Psoas muscle (tissue), 8 donors: Measurements from ENCODE around the gene HDDC3. TPM values are rescaled to one million over a fixed set of nuclear protein-coding genes. Genes with fewer than 3 reads are reported as not detected.
"Not testable (repeated sequence)": the region's sequence is repeated elsewhere in the genome, so short reads cannot be mapped to it uniquely, and the experiment has no call there.

Experiments used
- ATAC-seq, 4 donors: fragments of 200-7000 bp; cut with Tn5 transposase; one replicate each; pipeline ENCODE4 v1.9.1; 2020; ENCODE audit warnings: moderate library complexity in 3 of 4, mild to moderate bottlenecking in 2 of 4
- DNase-seq, 2 donors: peaks; one replicate each; pipeline ENCODE4 v3.0.0-alpha.2; 2020
- H3K27ac ChIP-seq: fragments of 200-600 bp; one replicate; pipeline ENCODE4 v1.8.0; 2022
- H3K27me3 ChIP-seq, 3 donors: fragments of 200-600 bp in 1 of 3; one replicate each; pipeline versions ENCODE4 v1.6.1 to v1.8.0; 2013 to 2022; ENCODE audit warnings: low read length in 2 of 3, mild to moderate bottlenecking in 2 of 3, moderate library complexity in 1 of 3; ENCODE audit not compliant: insufficient read depth in 3 of 3
- H3K36me3 ChIP-seq, 2 donors: fragments of 200-600 bp in 1 of 2; one replicate each; pipeline versions ENCODE4 v1.6.1 to v1.8.0; 2013 to 2022; ENCODE audit warnings: low read depth in 1 of 2, mild to moderate bottlenecking in 1 of 2, moderate library complexity in 1 of 2; ENCODE audit not compliant: insufficient read depth in 1 of 2
- H3K4me1 ChIP-seq: fragments of 200-600 bp; one replicate; pipeline ENCODE4 v1.8.0; 2022
- H3K4me3 ChIP-seq: fragments of 200-600 bp; one replicate; pipeline ENCODE4 v1.8.0; 2022; ENCODE audit warnings: mild to moderate bottlenecking
- H3K9me3 ChIP-seq: fragments of 200-600 bp; one replicate; pipeline ENCODE4 v1.8.0; 2022
- CTCF ChIP-seq: fragments of 200-600 bp; IDR thresholded peaks from one replicate; pipeline ENCODE4 v1.8.0; 2022; ENCODE audit warnings: antibody characterized with exemption
- WGBS, 3 donors: extraction: QIAGEN DNeasy Blood & Tissue Kit; methylation state at CpG; one replicate each; pipeline versions ENCODE4 v1.1.6 to v1.1.7; 2013; 5-methylcytosine and 5-hydroxymethylcytosine counted together
- intact Hi-C, 2 donors: fragments of 100-400 bp; cut with DNase I; formaldehyde crosslinking; loops; one replicate each; pipeline versions ENCODE4 v1.11.0 to v1.14.2; 2022
- polyA plus RNA-seq, 3 donors: library from polyadenylated mRNA; stranded (reverse); fragments of 200-250 nt; gene quantifications; one replicate each; pipeline ENCODE4 v1.2.3, GENCODE V29; 2013
- total RNA-seq, 4 donors: library from RNA; stranded (reverse); fragmentation: NEBNext Ultra II Directional in 2 of 4; extraction: Animal tissue kit (Norgen Biotek cat#: 25700) in 2 of 4; gene quantifications; one replicate each; pipeline versions ENCODE4 v1.2.1 to v1.2.4, GENCODE V29; 2021 to 2023
- donor health status: healthy with polysubstance abuse.
- donor health status: DM: no; HTN: no; CAD: no; lungs with moderate emphysema.
- donor health status: Bipolar disorder and iron deficiency.
- donor health status: healthy.
- donor health status: DM: yes; HTN: yes; CAD: no.
- donor health status: DM: no; HTN: no; CAD: no.
- donor health status: DM: no; HTN: no; CAD: no.
- donor health status: DM: yes; HTN: yes; CAD: no.

The HDDC3 gene
- total and polyA plus RNA-seq, 7 donors = 7.2 to 25.5 (median 13.2) TPM

- WGBS, 3 donors = 91 to 93% (median 91%) methylated on average over 19 of the region's 19 CpGs
- ATAC-seq (no peak), DNase-seq (peak in 1 of 2 donors; percentile 52)
- TF ChIP-seq CTCF = no peak
- Histone ChIP-seq H3K4me3 (no peak overlapping the region), H3K27ac (no peak overlapping the region), H3K27me3 (no peaks in the 10 kb centered on the region), H3K4me1 (peaks cover 20% of the 10 kb centered on the region), H3K36me3 (peaks cover 11 to 99% of the 10 kb centered on the region in 2 donors), H3K9me3 (no peaks in the 10 kb centered on the region)
- intact Hi-C loops = no loop called here
Observed at GRCh38 chr15:90911302-90911623, 21.1 kb downstream of the HDDC3 start.

GRCh38 chr15:90910441-90911301 is 21.7 kb downstream of the HDDC3 start:
- Histone ChIP-seq H3K36me3 (peaks cover 11 to 100% of the 10 kb centered on the region in 2 donors), H3K27ac (no peak overlapping the region)

GRCh38 chr15:90909976-90910375 is 22.4 kb downstream of the HDDC3 start:
- TF ChIP-seq CTCF = no peak
- no peak overlapping the region for H3K4me3 ChIP-seq
- H3K27me3 ChIP-seq = no peaks in the 10 kb centered on the region
- DNase-seq = peak in 1 of 2 donors; percentile 30
- WGBS, 3 donors = 90 to 93% (median 92%) methylated on average over 8 of the region's 8 CpGs
- peaks cover 11 to 100% of the 10 kb centered on the region in 2 donors for H3K36me3 ChIP-seq
- H3K4me1 ChIP-seq = peaks cover 8% of the 10 kb centered on the region
- H3K9me3 ChIP-seq = no peaks in the 10 kb centered on the region
- intact Hi-C loops = no loop called here
- no peak for ATAC-seq
- no peak overlapping the region for H3K27ac ChIP-seq

More at GRCh38 chr15:90910441-90911301, 21.7 kb downstream of the HDDC3 start:
- ATAC-seq (no peak), DNase-seq (peak in 1 of 2 donors; percentile 53)
- intact Hi-C loops = no loop called here
- Histone ChIP-seq H3K9me3 (no peaks in the 10 kb centered on the region), H3K4me1 (peaks cover 15% of the 10 kb centered on the region), H3K27me3 (no peaks in the 10 kb centered on the region), H3K4me3 (no peak overlapping the region)
- TF ChIP-seq CTCF = no peak
- WGBS, 3 donors = 91 to 92% (median 91%) methylated on average over 24 of the region's 24 CpGs

GRCh38 chr15:90909449-90909848 is 22.9 kb downstream of the HDDC3 start:
- intact Hi-C loops, DNase-seq, H3K4me1 ChIP-seq, H3K27ac ChIP-seq, H3K27me3 ChIP-seq, ATAC-seq, H3K4me3 ChIP-seq, H3K9me3 ChIP-seq: not testable (repeated sequence)
- 69 to 85% (median 82%) methylated on average over 11 of the region's 11 CpGs for WGBS, 3 donors
- H3K36me3 ChIP-seq = peaks cover 11 to 100% of the 10 kb centered on the region in 2 donors

- peak in 1 of 2 donors; percentile 34 for DNase-seq
- H3K27ac ChIP-seq = no peak overlapping the region
- 54 to 76% (median 64%) methylated on average over 9 of the region's 9 CpGs for WGBS, 3 donors
Observed at GRCh38 chr15:90907838-90908507, 24.4 kb downstream of the HDDC3 start.

More at GRCh38 chr15:90907838-90908507, 24.4 kb downstream of the HDDC3 start:
- no peaks in the 10 kb centered on the region for H3K9me3 ChIP-seq
- no peak for ATAC-seq
- H3K4me1 ChIP-seq = peaks cover 12% of the 10 kb centered on the region
- no peaks in the 10 kb centered on the region for H3K27me3 ChIP-seq
- no peak overlapping the region for H3K4me3 ChIP-seq
- peaks cover 9 to 91% of the 10 kb centered on the region in 2 donors for H3K36me3 ChIP-seq
- TF ChIP-seq CTCF = no peak
- intact Hi-C loops = no loop called here
